ENCODE measurements around the gene RNF148.
"Not testable (repeated sequence)": the region's sequence is repeated elsewhere in the genome, so short reads cannot be mapped to it uniquely, and the experiment has no call there.

The RNF148 gene

GRCh38 chr7:122689346-122690109, 13.2 kb downstream of the RNF148 start:
- no peaks in the 10 kb centered on the region for H3K27me3 ChIP-seq (replicated peaks)
- H3K36me3 ChIP-seq (replicated peaks), result no peaks in the 10 kb centered on the region
- no peak for DNase-seq
- in situ Hi-C loops (cut with HindIII; ENCODE audit: low pct_ligation_motif_present, low sequenced_read_pairs), result no loop called here
- no peak for TF ChIP-seq CTCF (IDR thresholded peaks at IDR 0.05; ENCODE audit: low read depth, low read length, missing control alignments)
- no peak overlapping the region for H3K4me3 ChIP-seq (ENCODE audit: low read depth, low read length)
- no peak overlapping the region for H3K27ac ChIP-seq

GRCh38 chr7:122688400-122688998, 14.2 kb downstream of the RNF148 start:
- H3K27me3 ChIP-seq (replicated peaks), result no peaks in the 10 kb centered on the region
- no peak overlapping the region for H3K27ac ChIP-seq
- no peak for DNase-seq
- in situ Hi-C loops (cut with HindIII; ENCODE audit: low pct_ligation_motif_present, low sequenced_read_pairs), result no loop called here
- no peaks in the 10 kb centered on the region for H3K36me3 ChIP-seq (replicated peaks)
- no peak overlapping the region for H3K4me3 ChIP-seq (ENCODE audit: low read depth, low read length)
- TF ChIP-seq CTCF (IDR thresholded peaks at IDR 0.05; ENCODE audit: low read depth, low read length, missing control alignments), result no peak

- H3K27ac ChIP-seq, result no peak overlapping the region
- no peaks in the 10 kb centered on the region for H3K36me3 ChIP-seq (replicated peaks)
- no peak for TF ChIP-seq CTCF (IDR thresholded peaks at IDR 0.05; ENCODE audit: low read depth, low read length, missing control alignments)
- no peaks in the 10 kb centered on the region for H3K27me3 ChIP-seq (replicated peaks)
- in situ Hi-C loops (cut with HindIII; ENCODE audit: low pct_ligation_motif_present, low sequenced_read_pairs), result no loop called here
- DNase-seq, result no peak
- H3K4me3 ChIP-seq (ENCODE audit: low read depth, low read length), result no peak overlapping the region
Observed at GRCh38 chr7:122686360-122686878, 16.3 kb downstream of the RNF148 start.

GRCh38 chr7:122684504-122684903, 18.2 kb downstream of the RNF148 start:
- no peak overlapping the region for H3K27ac ChIP-seq
- no peak overlapping the region for H3K4me3 ChIP-seq (ENCODE audit: low read depth, low read length)
- no peaks in the 10 kb centered on the region for H3K27me3 ChIP-seq (replicated peaks)
- in situ Hi-C loops (cut with HindIII; ENCODE audit: low pct_ligation_motif_present, low sequenced_read_pairs), result no loop called here
- no peak for DNase-seq
- no peak for TF ChIP-seq CTCF (IDR thresholded peaks at IDR 0.05; ENCODE audit: low read depth, low read length, missing control alignments)
- no peaks in the 10 kb centered on the region for H3K36me3 ChIP-seq (replicated peaks)

DNA sequence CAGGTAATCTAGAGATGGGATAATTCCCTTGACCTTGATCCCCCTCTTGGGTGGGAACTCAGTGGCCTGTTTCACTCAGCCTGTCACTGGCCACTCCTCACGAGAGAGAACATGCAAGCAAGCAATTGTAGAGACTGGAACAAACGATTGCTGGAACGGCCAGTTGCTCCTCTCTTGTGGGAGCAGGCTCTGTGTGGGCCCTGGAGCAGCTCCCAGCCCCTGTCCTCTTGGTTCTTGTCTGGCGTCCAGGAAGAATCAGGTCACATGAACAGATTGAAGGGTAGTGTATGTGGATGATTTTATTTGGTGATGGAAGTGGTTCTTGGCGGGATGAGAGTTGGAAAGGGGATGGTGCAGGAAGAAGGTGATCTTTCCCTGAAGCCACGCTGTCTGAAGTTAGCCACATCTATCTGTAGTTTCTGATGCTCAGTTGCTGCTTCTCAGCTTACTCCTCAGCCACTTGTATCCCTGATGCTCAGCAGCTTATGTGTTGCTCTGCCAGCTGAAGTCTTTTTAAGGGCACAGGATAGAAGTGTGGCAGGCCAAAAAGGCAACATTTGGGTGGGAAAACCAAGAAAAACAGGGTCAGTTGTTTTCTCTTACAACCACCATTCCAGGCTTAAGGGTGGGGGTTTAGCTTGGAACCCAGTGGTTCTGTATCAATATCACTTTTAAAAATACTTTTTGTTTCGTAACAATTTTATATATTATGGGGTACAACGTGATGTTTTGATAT, 19.7 kb downstream of the RNF148 start:
- Histone ChIP-seq H3K27ac (no peak overlapping the region), H3K4me3 (ENCODE audit: low read depth, low read length) (no peak overlapping the region), H3K27me3 (replicated peaks) (no peaks in the 10 kb centered on the region), H3K36me3 (replicated peaks) (no peaks in the 10 kb centered on the region)
- in situ Hi-C loops (cut with HindIII; ENCODE audit: low pct_ligation_motif_present, low sequenced_read_pairs), result no loop called here
- TF ChIP-seq CTCF (IDR thresholded peaks at IDR 0.05; ENCODE audit: low read depth, low read length, missing control alignments), result no peak
- DNase-seq, result no peak

GRCh38 chr7:122681186-122681585, 21.5 kb downstream of the RNF148 start:
- H3K4me3 ChIP-seq (ENCODE audit: low read depth, low read length); H3K36me3 ChIP-seq (replicated peaks); DNase-seq; H3K27me3 ChIP-seq (replicated peaks); in situ Hi-C loops (cut with HindIII; ENCODE audit: low pct_ligation_motif_present, low sequenced_read_pairs); H3K27ac ChIP-seq: not testable (repeated sequence)

All from brain microvascular endothelial cell (primary cell).